Stimulated activated CD4-positive, alpha-beta T cell treated with anti-CD3 and anti-CD28 coated beads, TNF-alpha, amount 100 ng/mL, for 24 hours (primary cell): ENCODE measurements around the gene NCKAP5L.
"Not testable (repeated sequence)": the region's sequence is repeated elsewhere in the genome, so short reads cannot be mapped to it uniquely, and the experiment has no call there.

Experiments
- DNase-seq, 3 experiments: peaks; one replicate each; pipeline ENCODE4 v3.0.0-alpha.2; 2020; ENCODE audit warnings: low read depth in 3 of 3

NCKAP5L gene

GRCh38 chr12:49828133-49829091 is at the start of gene NCKAP5L:
Gene NCKAP5L, minus strand, starts transcription at chr12:49828413. Its CDS starts 24,369 bp downstream, at chr12:49804044.
- peak; percentile 84 to 95 (median 89) for DNase-seq

GRCh38 chr12:49877066-49877465 is 48.9 kb upstream of the NCKAP5L start:
- no peak for DNase-seq

GRCh38 chr12:49876070-49876469 is 47.9 kb upstream of the NCKAP5L start:
- no peak for DNase-seq

- DNase-seq = no peak
These were observed 47.0 kb upstream of the NCKAP5L start for GRCh38 chr12:49875115-49875720.

- no peak for DNase-seq
These were observed 46.1 kb upstream of the NCKAP5L start for GRCh38 chr12:49874142-49874897.

- no peak for DNase-seq
These were observed 45.2 kb upstream of the NCKAP5L start for GRCh38 chr12:49873361-49873934.

- DNase-seq = no peak
These were observed 44.6 kb upstream of the NCKAP5L start for GRCh38 chr12:49872781-49873181.

- DNase-seq = no peak
These were observed 44.2 kb upstream of the NCKAP5L start for GRCh38 chr12:49872381-49872780.

GRCh38 chr12:49871811-49872251 is 43.6 kb upstream of the NCKAP5L start:
- not testable (repeated sequence) for DNase-seq

- DNase-seq = no peak
These were observed 43.0 kb upstream of the NCKAP5L start for GRCh38 chr12:49871263-49871561.

- no peak for DNase-seq
These were observed 42.5 kb upstream of the NCKAP5L start for GRCh38 chr12:49870501-49871262.

- no peak for DNase-seq
These were observed 41.7 kb upstream of the NCKAP5L start for GRCh38 chr12:49869816-49870500.

- no peak for DNase-seq
These were observed 41.0 kb upstream of the NCKAP5L start for GRCh38 chr12:49868952-49869815.

GRCh38 chr12:49868449-49868848 is 40.2 kb upstream of the NCKAP5L start:
- no peak for DNase-seq

- DNase-seq = no peak
These were observed 39.5 kb upstream of the NCKAP5L start for GRCh38 chr12:49867570-49868341.

GRCh38 chr12:49866859-49867569 is 38.8 kb upstream of the NCKAP5L start:
- peak; percentile 47 to 71 (median 59) for DNase-seq

GRCh38 chr12:49865782-49866135 is 37.5 kb upstream of the NCKAP5L start:
- no peak for DNase-seq

- DNase-seq = no peak
These were observed 37.0 kb upstream of the NCKAP5L start for GRCh38 chr12:49865109-49865781.
